HUES64 (cell line): Measurements from ENCODE around the gene PA2G4.

Experiments
- H3K27ac ChIP-seq: 2 replicates; pipeline ENCODE4 v1.7.0; 2013; ENCODE audit warnings: low read depth, low read length, inconsistent platforms
- H3K27me3 ChIP-seq: 2 replicates; pipeline ENCODE4 v1.6.1; 2013; ENCODE audit warnings: mild to moderate bottlenecking, low read length; ENCODE audit not compliant: insufficient read depth
- H3K36me3 ChIP-seq: 2 replicates; pipeline ENCODE4 v1.6.1; 2013; ENCODE audit warnings: mild to moderate bottlenecking, low read length; ENCODE audit not compliant: insufficient read depth
- H3K4me1 ChIP-seq: 2 replicates; pipeline ENCODE4 v1.6.1; 2013; ENCODE audit warnings: mild to moderate bottlenecking, low read length, moderate library complexity; ENCODE audit not compliant: insufficient read depth
- H3K4me3 ChIP-seq: 2 replicates; pipeline ENCODE4 v1.5.1; 2013; ENCODE audit warnings: mild to moderate bottlenecking, low read length, moderate library complexity
- H3K9ac ChIP-seq: 2 replicates; pipeline ENCODE4 v1.6.1; 2013; ENCODE audit warnings: mild to moderate bottlenecking, low read depth, low read length
- H3K9me3 ChIP-seq: 2 replicates; pipeline ENCODE4 v1.6.1; 2013; ENCODE audit warnings: low read depth, low read length; ENCODE audit not compliant: insufficient read depth
- WGBS: fragments of 150-250, 120-280 bp; methylation state at CpG from one replicate; pipeline ENCODE4 v1.1.7; 2013; ENCODE audit warnings: missing lambda C conversion rate; 5-methylcytosine and 5-hydroxymethylcytosine counted together

Gene PA2G4

GRCh38 chr12:56127888-56128669 is 23.7 kb downstream of the PA2G4 start, which contains the start of gene ESYT1:
ESYT1 (plus strand) TSS chr12:56128267; CDS start chr12:56128320, 53 bp downstream.
- peaks cover 16% of the 10 kb centered on the region for H3K4me1 ChIP-seq
- peak within 1 kb of the TSS; percentile 89 for H3K9ac ChIP-seq
- H3K27me3 ChIP-seq, result no peaks in the 10 kb centered on the region
- no peaks in the 10 kb centered on the region for H3K9me3 ChIP-seq
- H3K4me3 ChIP-seq, result peak within 1 kb of the TSS; percentile 97
- H3K27ac ChIP-seq, result peak within 1 kb of the TSS; percentile 86
- H3K36me3 ChIP-seq, result peaks cover 28% of the 10 kb centered on the region
- under 1% methylated on average over 49 of the region's 49 CpGs for WGBS

- Histone ChIP-seq H3K27ac (peak overlapping the region; percentile 86), H3K9me3 (no peaks in the 10 kb centered on the region), H3K4me3 (peak overlapping the region; percentile 97), H3K27me3 (no peaks in the 10 kb centered on the region), H3K9ac (peak overlapping the region; percentile 89), H3K4me1 (peaks cover 16% of the 10 kb centered on the region), H3K36me3 (peaks cover 34% of the 10 kb centered on the region)
- WGBS, result under 1% methylated on average over 20 of the region's 20 CpGs
Measured at GRCh38 chr12:56128670-56129205, 24.4 kb downstream of the PA2G4 start.

- WGBS, result 5% methylated on average over 29 of the region's 29 CpGs
- H3K4me1 ChIP-seq, result peaks cover 16% of the 10 kb centered on the region
- no peaks in the 10 kb centered on the region for H3K9me3 ChIP-seq
- H3K27me3 ChIP-seq, result no peaks in the 10 kb centered on the region
- H3K27ac ChIP-seq, result peak overlapping the region; percentile 23; the same call in 1 of the 2 replicates
- H3K36me3 ChIP-seq, result peaks cover 41% of the 10 kb centered on the region
- H3K9ac ChIP-seq, result peak overlapping the region; percentile 89
- H3K4me3 ChIP-seq, result peak overlapping the region; percentile 97
Measured at GRCh38 chr12:56129206-56129941, 25.0 kb downstream of the PA2G4 start.

- peak overlapping the region; percentile 97 for H3K4me3 ChIP-seq
- H3K9me3 ChIP-seq, result no peaks in the 10 kb centered on the region
- WGBS, result 84% methylated on average over 22 of the region's 22 CpGs
- H3K27me3 ChIP-seq, result no peaks in the 10 kb centered on the region
- H3K36me3 ChIP-seq, result peaks cover 47% of the 10 kb centered on the region
- H3K4me1 ChIP-seq, result peaks cover 16% of the 10 kb centered on the region
- H3K27ac ChIP-seq, result no peak overlapping the region
- H3K9ac ChIP-seq, result 0 out of 2 replicates have a peak overlapping the region, but pooled peaks have one; percentile 89
Measured at GRCh38 chr12:56129942-56130495, 25.7 kb downstream of the PA2G4 start.

GRCh38 chr12:56130876-56131275 is 26.5 kb downstream of the PA2G4 start:
- Histone ChIP-seq H3K27me3 (no peaks in the 10 kb centered on the region), H3K36me3 (peaks cover 53% of the 10 kb centered on the region), H3K9ac (no peak overlapping the region), H3K4me3 (no peak overlapping the region), H3K27ac (no peak overlapping the region), H3K4me1 (peaks cover 16% of the 10 kb centered on the region), H3K9me3 (no peaks in the 10 kb centered on the region)
- WGBS, result 98% methylated on average over 3 of the region's 4 CpGs

DNA sequence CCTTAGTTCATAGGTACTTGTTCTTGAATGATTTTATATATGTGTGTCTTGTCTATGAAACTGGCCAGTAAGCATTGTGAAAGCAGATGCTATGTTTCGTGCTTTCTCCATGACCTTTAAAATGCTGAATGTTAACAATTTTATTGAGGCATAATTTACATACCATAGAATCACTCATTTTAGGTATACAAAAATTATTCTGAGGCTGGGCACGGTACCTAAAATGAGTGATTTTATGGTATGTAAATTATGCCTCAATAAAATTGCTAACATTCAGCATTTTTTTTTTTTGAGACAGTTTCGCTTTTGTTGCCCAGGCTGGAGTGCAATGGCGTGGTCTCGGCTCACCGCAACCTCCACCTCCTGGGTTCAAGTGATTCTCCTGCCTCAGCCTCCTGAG is 30.5 kb downstream of the PA2G4 start:
- H3K4me1 ChIP-seq, result no peaks in the 10 kb centered on the region
- 94% methylated on average over 5 of the region's 6 CpGs for WGBS
- H3K9ac ChIP-seq, result no peak overlapping the region
- no peak overlapping the region for H3K27ac ChIP-seq
- peaks cover 93% of the 10 kb centered on the region for H3K36me3 ChIP-seq
- no peaks in the 10 kb centered on the region for H3K9me3 ChIP-seq
- H3K27me3 ChIP-seq, result no peaks in the 10 kb centered on the region
- H3K4me3 ChIP-seq, result no peak overlapping the region

- Histone ChIP-seq H3K27ac (no peak overlapping the region), H3K4me1 (no peaks in the 10 kb centered on the region), H3K27me3 (no peaks in the 10 kb centered on the region), H3K4me3 (no peak overlapping the region), H3K36me3 (peaks cover 92% of the 10 kb centered on the region), H3K9ac (no peak overlapping the region), H3K9me3 (no peaks in the 10 kb centered on the region)
- 95% methylated on average over 14 of the region's 14 CpGs for WGBS
Measured at GRCh38 chr12:56137853-56138571, 33.7 kb downstream of the PA2G4 start.

DNA sequence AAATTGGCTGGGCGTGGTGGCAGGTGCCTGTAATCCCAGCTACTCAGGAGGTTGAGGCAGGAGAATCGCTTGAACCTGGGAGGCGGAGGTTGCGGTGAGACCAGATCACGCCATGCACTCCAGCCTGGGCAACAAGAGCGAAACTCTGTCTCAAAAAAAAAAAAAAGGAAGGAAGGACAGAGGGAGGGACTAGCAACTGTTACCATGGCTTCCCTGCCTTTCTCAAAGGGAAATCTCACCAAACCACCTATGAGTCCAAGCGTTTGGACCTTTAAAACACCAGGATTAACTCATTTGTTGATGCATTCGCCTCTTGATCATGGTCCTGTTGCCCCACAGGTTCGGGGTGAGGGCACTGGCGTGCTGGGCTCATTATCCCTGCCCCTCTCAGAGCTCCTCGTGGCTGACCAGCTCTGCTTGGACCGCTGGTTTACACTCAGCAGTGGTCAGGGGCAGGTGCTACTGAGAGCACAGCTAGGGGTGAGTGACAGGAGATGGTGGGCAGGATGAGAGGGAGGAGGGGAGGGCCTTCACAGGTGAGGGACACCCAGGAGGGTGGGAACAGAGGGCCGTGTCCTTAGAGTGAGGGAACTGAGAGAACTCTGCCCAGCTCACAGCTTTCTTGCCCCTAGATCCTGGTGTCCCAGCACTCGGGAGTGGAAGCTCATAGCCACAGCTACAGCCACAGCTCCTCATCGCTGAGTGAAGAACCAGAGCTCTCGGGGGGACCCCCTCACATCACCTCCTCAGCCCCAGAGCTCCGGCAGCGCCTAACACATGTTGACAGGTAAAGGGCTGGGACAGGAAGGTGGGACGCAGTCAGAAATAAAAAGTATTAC is 37.8 kb downstream of the PA2G4 start:
- Histone ChIP-seq H3K27me3 (no peaks in the 10 kb centered on the region), H3K9ac (no peak overlapping the region), H3K4me1 (no peaks in the 10 kb centered on the region), H3K27ac (no peak overlapping the region), H3K36me3 (peaks cover 78% of the 10 kb centered on the region), H3K4me3 (no peak overlapping the region), H3K9me3 (no peaks in the 10 kb centered on the region)
- WGBS, result 95% methylated on average over 18 of the region's 19 CpGs

- Histone ChIP-seq H3K27me3 (no peaks in the 10 kb centered on the region), H3K9me3 (no peaks in the 10 kb centered on the region), H3K27ac (no peak overlapping the region), H3K4me3 (no peak overlapping the region), H3K36me3 (peaks cover 68% of the 10 kb centered on the region), H3K9ac (no peak overlapping the region), H3K4me1 (no peaks in the 10 kb centered on the region)
- WGBS, result 97% methylated on average over 3 of the region's 4 CpGs
Measured at GRCh38 chr12:56143217-56143616, 38.9 kb downstream of the PA2G4 start.

GRCh38 chr12:56143870-56144269 is 39.5 kb downstream of the PA2G4 start:
- peaks cover 61% of the 10 kb centered on the region for H3K36me3 ChIP-seq
- H3K4me1 ChIP-seq, result no peaks in the 10 kb centered on the region
- no peaks in the 10 kb centered on the region for H3K9me3 ChIP-seq
- no peak overlapping the region for H3K4me3 ChIP-seq
- no peaks in the 10 kb centered on the region for H3K27me3 ChIP-seq
- WGBS, result 95% methylated on average over 8 of the region's 8 CpGs
- no peak overlapping the region for H3K27ac ChIP-seq
- H3K9ac ChIP-seq, result no peak overlapping the region
